T follicular helper cell (primary cell): ENCODE data around the gene INTS6L.
"Not testable (repeated sequence)": the region's sequence is repeated elsewhere in the genome, so short reads cannot be mapped to it uniquely, and the experiment has no call there.

Experiments used
- DNase-seq: peaks from one replicate; pipeline ENCODE4 v3.0.0-alpha.2; 2020; ENCODE audit warnings: low read depth

The INTS6L gene

DNA sequence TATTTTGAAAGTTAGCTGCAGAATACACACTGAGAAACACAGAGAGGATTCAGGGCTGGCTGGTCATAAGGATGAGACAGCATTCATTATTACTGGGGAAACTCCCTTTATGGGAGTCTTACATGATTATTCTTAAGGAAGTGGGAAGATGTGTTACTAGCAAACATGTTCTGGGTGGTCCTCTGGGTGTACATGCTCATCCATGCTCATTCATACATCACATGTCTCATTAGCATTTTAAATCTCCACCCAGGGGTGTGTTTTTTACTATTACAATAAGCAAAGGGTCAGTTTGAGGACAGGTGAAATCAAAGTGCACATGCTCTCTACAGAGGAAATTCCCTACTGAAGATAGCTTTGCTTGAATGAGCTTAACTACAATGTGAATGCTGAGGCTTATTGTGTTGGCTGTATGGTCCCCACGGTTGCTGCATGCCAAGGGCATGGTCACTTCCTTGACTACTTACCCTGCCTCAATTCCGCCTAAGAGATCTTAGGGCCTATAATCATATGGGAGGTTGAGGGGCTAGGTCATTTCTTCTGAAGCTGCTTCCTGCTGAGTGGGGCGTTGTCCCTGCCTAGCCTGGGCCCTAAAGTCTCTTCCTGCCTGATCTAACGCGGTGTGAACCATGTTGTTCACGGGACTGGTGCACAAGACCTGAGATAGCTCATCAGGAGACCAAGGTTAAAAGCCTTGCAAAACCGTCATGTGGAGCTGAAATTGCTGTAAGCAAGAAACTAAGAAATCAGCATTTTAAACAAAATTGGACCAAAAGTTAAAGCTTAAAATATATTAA is 104.1 kb downstream of the INTS6L start:
- DNase-seq = not testable (repeated sequence)

DNA sequence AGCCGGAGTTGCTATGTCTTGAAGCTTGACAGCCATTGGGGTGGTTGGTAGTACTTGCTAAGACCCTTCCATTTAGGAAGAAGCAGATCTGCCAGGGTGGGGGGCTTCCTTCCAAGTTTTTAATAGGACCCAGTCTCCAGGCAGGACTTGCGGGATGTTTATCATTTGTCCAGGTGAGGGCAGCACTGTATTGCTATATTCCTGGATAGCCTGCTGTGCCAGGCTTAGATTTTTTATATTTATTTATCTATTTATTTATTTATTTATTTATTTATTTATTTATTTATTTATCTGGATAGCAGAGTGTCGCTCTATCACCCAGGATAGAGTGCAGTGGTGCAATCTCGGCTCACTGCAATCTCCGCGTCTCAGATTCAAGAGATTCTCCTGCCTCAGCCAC is 105.5 kb downstream of the INTS6L start:
- DNase-seq = no peak

- DNase-seq = no peak
Observed at GRCh38 chrX:135629342-135629741, 108.9 kb downstream of the INTS6L start.
